Ishikawa (cell line): ENCODE results near the gene TMEM185A.

ENCODE experiments used
- CEBPB ChIP-seq: IDR thresholded peaks from 2 replicates; pipeline ENCODE4 v1.6.1; 2012
- CREB1 ChIP-seq: IDR thresholded peaks from 2 replicates; pipeline ENCODE4 v1.6.1; 2012; ENCODE audit warnings: low read depth
- EGR1 ChIP-seq: IDR thresholded peaks from 2 replicates; pipeline ENCODE4 v1.6.1; 2012
- EP300 ChIP-seq: IDR thresholded peaks from 2 replicates; pipeline ENCODE4 v1.6.1; 2012; ENCODE audit warnings: borderline replicate concordance
- FOXM1 ChIP-seq: IDR thresholded peaks from 2 replicates; pipeline ENCODE4 v1.6.1; 2012; ENCODE audit warnings: low read depth, borderline replicate concordance
- MAX ChIP-seq: IDR thresholded peaks from 2 replicates; pipeline ENCODE4 v1.6.1; 2012
- NFIC ChIP-seq: IDR thresholded peaks from 2 replicates; pipeline ENCODE4 v1.6.1; 2012
- RAD21 ChIP-seq: IDR thresholded peaks from 2 replicates; pipeline ENCODE4 v1.6.1; 2012; ENCODE audit warnings: low read depth
- TAF1 ChIP-seq: IDR thresholded peaks from 2 replicates; pipeline ENCODE4 v1.6.1; 2012; ENCODE audit warnings: low read depth, mild to moderate bottlenecking
- TCF12 ChIP-seq: IDR thresholded peaks from 2 replicates; pipeline ENCODE4 v1.6.1; 2012; ENCODE audit warnings: low read depth
- TEAD4 ChIP-seq: IDR thresholded peaks from 2 replicates; pipeline ENCODE4 v1.6.1; 2012
- USF1 ChIP-seq: IDR thresholded peaks from 2 replicates; pipeline ENCODE4 v1.6.1; 2012
- YY1 ChIP-seq: IDR thresholded peaks from 2 replicates; pipeline ENCODE4 v1.6.1; 2012; ENCODE audit warnings: low read depth
- ZBTB7A ChIP-seq: IDR thresholded peaks from 2 replicates; pipeline ENCODE4 v1.6.1; 2012; ENCODE audit warnings: low read depth
- TF ChIP-seq, protein P1 (sequence below): IDR thresholded peaks from 2 replicates; pipeline ENCODE4 v1.6.1; 2012; ENCODE audit warnings: low read depth, mild to moderate bottlenecking

Gene TMEM185A

GRCh38 chrX:149631234-149632165, at the start of gene TMEM185A:
TSS of gene TMEM185A (minus strand) at chrX:149631792. CDS start at chrX:149631580, 212 bp downstream.
- TF ChIP-seq MAX (peak; percentile 22; the same call in 1 of the 2 replicates), TAF1 (no peak), EP300 (no peak), NFIC (no peak), EGR1 (no peak)

DNA sequence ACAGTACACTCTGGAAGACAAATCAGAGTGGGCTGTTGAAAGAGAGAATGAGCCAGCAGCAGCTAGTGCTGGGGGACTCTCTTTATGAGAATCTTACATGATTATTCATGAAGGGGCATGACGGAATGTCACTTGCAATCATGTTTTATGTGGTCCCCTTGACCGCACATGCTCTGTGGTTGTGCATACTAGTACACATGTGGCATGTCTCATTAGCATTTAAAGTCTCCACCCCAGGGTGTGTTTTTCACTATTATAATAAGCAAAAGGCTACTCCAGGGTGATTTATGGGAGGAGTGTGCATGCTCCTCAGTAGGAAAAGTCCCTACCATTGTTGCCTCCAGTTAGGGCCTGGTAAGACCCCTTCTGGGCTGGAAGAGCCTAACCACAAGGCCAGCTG, 49.6 kb upstream of the TMEM185A start:
- TF ChIP-seq YY1 (no peak), CREB1 (no peak), ZBTB7A (no peak), FOXM1 (no peak), MAX (no peak), RAD21 (no peak), TEAD4 (no peak), TCF12 (no peak), CEBPB (no peak)
- TF ChIP-seq, protein P1, sequence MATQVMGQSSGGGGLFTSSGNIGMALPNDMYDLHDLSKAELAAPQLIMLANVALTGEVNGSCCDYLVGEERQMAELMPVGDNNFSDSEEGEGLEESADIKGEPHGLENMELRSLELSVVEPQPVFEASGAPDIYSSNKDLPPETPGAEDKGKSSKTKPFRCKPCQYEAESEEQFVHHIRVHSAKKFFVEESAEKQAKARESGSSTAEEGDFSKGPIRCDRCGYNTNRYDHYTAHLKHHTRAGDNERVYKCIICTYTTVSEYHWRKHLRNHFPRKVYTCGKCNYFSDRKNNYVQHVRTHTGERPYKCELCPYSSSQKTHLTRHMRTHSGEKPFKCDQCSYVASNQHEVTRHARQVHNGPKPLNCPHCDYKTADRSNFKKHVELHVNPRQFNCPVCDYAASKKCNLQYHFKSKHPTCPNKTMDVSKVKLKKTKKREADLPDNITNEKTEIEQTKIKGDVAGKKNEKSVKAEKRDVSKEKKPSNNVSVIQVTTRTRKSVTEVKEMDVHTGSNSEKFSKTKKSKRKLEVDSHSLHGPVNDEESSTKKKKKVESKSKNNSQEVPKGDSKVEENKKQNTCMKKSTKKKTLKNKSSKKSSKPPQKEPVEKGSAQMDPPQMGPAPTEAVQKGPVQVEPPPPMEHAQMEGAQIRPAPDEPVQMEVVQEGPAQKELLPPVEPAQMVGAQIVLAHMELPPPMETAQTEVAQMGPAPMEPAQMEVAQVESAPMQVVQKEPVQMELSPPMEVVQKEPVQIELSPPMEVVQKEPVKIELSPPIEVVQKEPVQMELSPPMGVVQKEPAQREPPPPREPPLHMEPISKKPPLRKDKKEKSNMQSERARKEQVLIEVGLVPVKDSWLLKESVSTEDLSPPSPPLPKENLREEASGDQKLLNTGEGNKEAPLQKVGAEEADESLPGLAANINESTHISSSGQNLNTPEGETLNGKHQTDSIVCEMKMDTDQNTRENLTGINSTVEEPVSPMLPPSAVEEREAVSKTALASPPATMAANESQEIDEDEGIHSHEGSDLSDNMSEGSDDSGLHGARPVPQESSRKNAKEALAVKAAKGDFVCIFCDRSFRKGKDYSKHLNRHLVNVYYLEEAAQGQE = no peak

- no peak for TF ChIP-seq NFIC
These were observed 20.8 kb upstream of the TMEM185A start for GRCh38 chrX:149652232-149652981.

DNA sequence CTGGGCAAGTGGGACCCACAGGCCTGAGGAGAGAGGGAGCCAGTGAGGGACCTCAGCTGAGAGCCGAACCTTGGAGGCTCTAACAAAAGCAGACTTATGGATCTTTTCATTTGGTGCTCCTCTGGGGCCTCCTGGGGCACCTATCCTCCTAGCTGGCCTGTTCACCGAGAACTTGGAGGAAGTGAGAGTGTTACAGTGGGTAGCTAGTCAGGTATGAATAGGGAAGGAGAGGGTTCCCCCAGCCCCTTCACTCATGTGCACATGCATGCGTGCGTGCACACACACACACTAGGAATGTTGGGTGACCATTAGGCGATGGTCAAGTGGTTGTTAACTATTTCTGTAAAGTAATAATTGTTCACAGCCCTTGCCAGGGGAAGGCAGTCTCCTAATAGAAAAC, 18.6 kb upstream of the TMEM185A start:
- TF ChIP-seq EGR1 (no peak), CEBPB (no peak), ZBTB7A (no peak), MAX (no peak), CREB1 (no peak), FOXM1 (no peak), TCF12 (no peak), USF1 (no peak), TAF1 (no peak)
- TF ChIP-seq, protein P1 = no peak

- TF ChIP-seq FOXM1 (no peak), EP300 (no peak), NFIC (no peak), CEBPB (no peak), RAD21 (no peak), TAF1 (no peak), YY1 (no peak), TCF12 (no peak), EGR1 (no peak), ZBTB7A (no peak), MAX (no peak), CREB1 (no peak)
- TF ChIP-seq, protein P1 = no peak
These were observed 17.3 kb upstream of the TMEM185A start for GRCh38 chrX:149648932-149649331.
